ENCODE measurements around the gene HMGCS2.
"Not testable (repeated sequence)": the region's sequence is repeated elsewhere in the genome, so short reads cannot be mapped to it uniquely, and the experiment has no call there.

Gene HMGCS2

GRCh38 chr1:119786473-119787050 is 17.9 kb upstream of the HMGCS2 start:
- not testable (repeated sequence) for H3K9ac ChIP-seq (ENCODE audit: low read length); H3K27me3 ChIP-seq (replicated peaks; ENCODE audit: control insufficient read depth, insufficient read depth, low read length); DNase-seq (ENCODE audit: low read depth); H3K9me3 ChIP-seq (ENCODE audit: control insufficient read depth, low read length); H3K4me3 ChIP-seq (ENCODE audit: low read length); H3K36me3 ChIP-seq (ENCODE audit: control insufficient read depth, insufficient read depth, low read length, severe bottlenecking)
- H3K4me1 ChIP-seq (ENCODE audit: control insufficient read depth, insufficient read depth, low read length), result peaks cover 61% of the 10 kb centered on the region

- H3K9me3 ChIP-seq (ENCODE audit: control insufficient read depth, low read length); H3K36me3 ChIP-seq (ENCODE audit: control insufficient read depth, insufficient read depth, low read length, severe bottlenecking); H3K9ac ChIP-seq (ENCODE audit: low read length); H3K27me3 ChIP-seq (replicated peaks; ENCODE audit: control insufficient read depth, insufficient read depth, low read length); DNase-seq (ENCODE audit: low read depth); H3K4me3 ChIP-seq (ENCODE audit: low read length): not testable (repeated sequence)
- H3K4me1 ChIP-seq (ENCODE audit: control insufficient read depth, insufficient read depth, low read length), result peaks cover 58% of the 10 kb centered on the region
Observed at GRCh38 chr1:119786046-119786445, 17.3 kb upstream of the HMGCS2 start.

GRCh38 chr1:119784191-119784781 is 15.6 kb upstream of the HMGCS2 start:
- no peaks in the 10 kb centered on the region for H3K9me3 ChIP-seq (ENCODE audit: control insufficient read depth, low read length)
- H3K9ac ChIP-seq (ENCODE audit: low read length), result no peak overlapping the region
- DNase-seq (ENCODE audit: low read depth), result peak; percentile 88
- no peaks in the 10 kb centered on the region for H3K36me3 ChIP-seq (ENCODE audit: control insufficient read depth, insufficient read depth, low read length, severe bottlenecking)
- peaks cover 63% of the 10 kb centered on the region for H3K4me1 ChIP-seq (ENCODE audit: control insufficient read depth, insufficient read depth, low read length)
- peak overlapping the region; percentile 46 for H3K4me3 ChIP-seq (ENCODE audit: low read length)
- no peaks in the 10 kb centered on the region for H3K27me3 ChIP-seq (replicated peaks; ENCODE audit: control insufficient read depth, insufficient read depth, low read length)

- H3K27me3 ChIP-seq (replicated peaks; ENCODE audit: control insufficient read depth, insufficient read depth, low read length), result no peaks in the 10 kb centered on the region
- H3K9me3 ChIP-seq (ENCODE audit: control insufficient read depth, low read length), result no peaks in the 10 kb centered on the region
- peak overlapping the region; percentile 46 for H3K4me3 ChIP-seq (ENCODE audit: low read length)
- H3K4me1 ChIP-seq (ENCODE audit: control insufficient read depth, insufficient read depth, low read length), result peaks cover 61% of the 10 kb centered on the region
- peak; percentile 58 for DNase-seq (ENCODE audit: low read depth)
- H3K36me3 ChIP-seq (ENCODE audit: control insufficient read depth, insufficient read depth, low read length, severe bottlenecking), result no peaks in the 10 kb centered on the region
- H3K9ac ChIP-seq (ENCODE audit: low read length), result peak overlapping the region; percentile 52
Observed at GRCh38 chr1:119783354-119784185, 14.9 kb upstream of the HMGCS2 start.

GRCh38 chr1:119782631-119783325 is 14.1 kb upstream of the HMGCS2 start:
- no peak overlapping the region for H3K9ac ChIP-seq (ENCODE audit: low read length)
- H3K27me3 ChIP-seq (replicated peaks; ENCODE audit: control insufficient read depth, insufficient read depth, low read length), result no peaks in the 10 kb centered on the region
- no peak for DNase-seq (ENCODE audit: low read depth)
- peaks cover 53% of the 10 kb centered on the region for H3K4me1 ChIP-seq (ENCODE audit: control insufficient read depth, insufficient read depth, low read length)
- no peaks in the 10 kb centered on the region for H3K36me3 ChIP-seq (ENCODE audit: control insufficient read depth, insufficient read depth, low read length, severe bottlenecking)
- H3K4me3 ChIP-seq (ENCODE audit: low read length), result no peak overlapping the region
- H3K9me3 ChIP-seq (ENCODE audit: control insufficient read depth, low read length), result no peaks in the 10 kb centered on the region

- no peaks in the 10 kb centered on the region for H3K9me3 ChIP-seq (ENCODE audit: control insufficient read depth, low read length)
- DNase-seq (ENCODE audit: low read depth), result no peak
- H3K9ac ChIP-seq (ENCODE audit: low read length), result no peak overlapping the region
- H3K27me3 ChIP-seq (replicated peaks; ENCODE audit: control insufficient read depth, insufficient read depth, low read length), result no peaks in the 10 kb centered on the region
- no peak overlapping the region for H3K4me3 ChIP-seq (ENCODE audit: low read length)
- H3K4me1 ChIP-seq (ENCODE audit: control insufficient read depth, insufficient read depth, low read length), result peaks cover 47% of the 10 kb centered on the region
- no peaks in the 10 kb centered on the region for H3K36me3 ChIP-seq (ENCODE audit: control insufficient read depth, insufficient read depth, low read length, severe bottlenecking)
Observed at GRCh38 chr1:119781434-119782210, 12.9 kb upstream of the HMGCS2 start.

- peaks cover 34% of the 10 kb centered on the region for H3K4me1 ChIP-seq (ENCODE audit: control insufficient read depth, insufficient read depth, low read length)
- DNase-seq (ENCODE audit: low read depth), result peak; percentile 60
- no peaks in the 10 kb centered on the region for H3K36me3 ChIP-seq (ENCODE audit: control insufficient read depth, insufficient read depth, low read length, severe bottlenecking)
- H3K27me3 ChIP-seq (replicated peaks; ENCODE audit: control insufficient read depth, insufficient read depth, low read length), result no peaks in the 10 kb centered on the region
- peak overlapping the region; percentile 2 for H3K9ac ChIP-seq (ENCODE audit: low read length)
- H3K4me3 ChIP-seq (ENCODE audit: low read length), result peak overlapping the region; percentile 60
- H3K9me3 ChIP-seq (ENCODE audit: control insufficient read depth, low read length), result no peaks in the 10 kb centered on the region
Observed at GRCh38 chr1:119779869-119780356, 11.2 kb upstream of the HMGCS2 start.

- Histone ChIP-seq H3K36me3 (ENCODE audit: control insufficient read depth, insufficient read depth, low read length, severe bottlenecking) (no peaks in the 10 kb centered on the region), H3K4me1 (ENCODE audit: control insufficient read depth, insufficient read depth, low read length) (peaks cover 32% of the 10 kb centered on the region), H3K9me3 (ENCODE audit: control insufficient read depth, low read length) (no peaks in the 10 kb centered on the region), H3K9ac (ENCODE audit: low read length) (no peak overlapping the region), H3K4me3 (ENCODE audit: low read length) (no peak overlapping the region), H3K27me3 (replicated peaks; ENCODE audit: control insufficient read depth, insufficient read depth, low read length) (no peaks in the 10 kb centered on the region)
- DNase-seq (ENCODE audit: low read depth), result peak; percentile 34
Observed at GRCh38 chr1:119778886-119779560, 10.3 kb upstream of the HMGCS2 start.

- Histone ChIP-seq H3K36me3 (ENCODE audit: control insufficient read depth, insufficient read depth, low read length, severe bottlenecking) (no peaks in the 10 kb centered on the region), H3K9me3 (ENCODE audit: control insufficient read depth, low read length) (no peaks in the 10 kb centered on the region), H3K9ac (ENCODE audit: low read length) (no peak overlapping the region), H3K4me3 (ENCODE audit: low read length) (no peak overlapping the region), H3K27me3 (replicated peaks; ENCODE audit: control insufficient read depth, insufficient read depth, low read length) (no peaks in the 10 kb centered on the region), H3K4me1 (ENCODE audit: control insufficient read depth, insufficient read depth, low read length) (peaks cover 32% of the 10 kb centered on the region)
- no peak for DNase-seq (ENCODE audit: low read depth)
Observed at GRCh38 chr1:119778359-119778758, 9.7 kb upstream of the HMGCS2 start.

GRCh38 chr1:119774746-119775490 is 6.2 kb upstream of the HMGCS2 start:
- Histone ChIP-seq H3K4me3 (ENCODE audit: low read length) (no peak overlapping the region), H3K36me3 (ENCODE audit: control insufficient read depth, insufficient read depth, low read length, severe bottlenecking) (no peaks in the 10 kb centered on the region), H3K9ac (ENCODE audit: low read length) (no peak overlapping the region), H3K4me1 (ENCODE audit: control insufficient read depth, insufficient read depth, low read length) (peaks cover 21% of the 10 kb centered on the region), H3K9me3 (ENCODE audit: control insufficient read depth, low read length) (no peaks in the 10 kb centered on the region), H3K27me3 (replicated peaks; ENCODE audit: control insufficient read depth, insufficient read depth, low read length) (peaks cover 3% of the 10 kb centered on the region)
- no peak for DNase-seq (ENCODE audit: low read depth)

Measured in adipocyte (in vitro differentiated cells).